Psoas muscle (tissue), 8 donors: Measurements from ENCODE around the gene SLC3A2. TPM values are rescaled to one million over a fixed set of nuclear protein-coding genes. Genes with fewer than 3 reads are reported as not detected.
A peak's percentile ranks its signal among the peaks of the same experiment; 100 is the strongest.

Experiments used
- ATAC-seq, 4 donors: fragments of 200-7000 bp; cut with Tn5 transposase; one replicate each; pipeline ENCODE4 v1.9.1; 2020; ENCODE audit warnings: moderate library complexity in 3 of 4, mild to moderate bottlenecking in 2 of 4
- DNase-seq, 2 donors: peaks; one replicate each; pipeline ENCODE4 v3.0.0-alpha.2; 2020
- H3K27ac ChIP-seq: fragments of 200-600 bp; one replicate; pipeline ENCODE4 v1.8.0; 2022
- H3K27me3 ChIP-seq, 3 donors: fragments of 200-600 bp in 1 of 3; one replicate each; pipeline versions ENCODE4 v1.6.1 to v1.8.0; 2013 to 2022; ENCODE audit warnings: low read length in 2 of 3, mild to moderate bottlenecking in 2 of 3, moderate library complexity in 1 of 3; ENCODE audit not compliant: insufficient read depth in 3 of 3
- H3K36me3 ChIP-seq, 2 donors: fragments of 200-600 bp in 1 of 2; one replicate each; pipeline versions ENCODE4 v1.6.1 to v1.8.0; 2013 to 2022; ENCODE audit warnings: low read depth in 1 of 2, mild to moderate bottlenecking in 1 of 2, moderate library complexity in 1 of 2; ENCODE audit not compliant: insufficient read depth in 1 of 2
- H3K4me1 ChIP-seq: fragments of 200-600 bp; one replicate; pipeline ENCODE4 v1.8.0; 2022
- H3K4me3 ChIP-seq: fragments of 200-600 bp; one replicate; pipeline ENCODE4 v1.8.0; 2022; ENCODE audit warnings: mild to moderate bottlenecking
- H3K9me3 ChIP-seq: fragments of 200-600 bp; one replicate; pipeline ENCODE4 v1.8.0; 2022
- CTCF ChIP-seq: fragments of 200-600 bp; IDR thresholded peaks from one replicate; pipeline ENCODE4 v1.8.0; 2022; ENCODE audit warnings: antibody characterized with exemption
- WGBS, 3 donors: extraction: QIAGEN DNeasy Blood & Tissue Kit; methylation state at CpG; one replicate each; pipeline versions ENCODE4 v1.1.6 to v1.1.7; 2013; 5-methylcytosine and 5-hydroxymethylcytosine counted together
- intact Hi-C, 2 donors: fragments of 100-400 bp; cut with DNase I; formaldehyde crosslinking; loops; one replicate each; pipeline versions ENCODE4 v1.11.0 to v1.14.2; 2022
- polyA plus RNA-seq, 3 donors: library from polyadenylated mRNA; stranded (reverse); fragments of 200-250 nt; gene quantifications; one replicate each; pipeline ENCODE4 v1.2.3, GENCODE V29; 2013
- total RNA-seq, 4 donors: library from RNA; stranded (reverse); fragmentation: NEBNext Ultra II Directional in 2 of 4; extraction: Animal tissue kit (Norgen Biotek cat#: 25700) in 2 of 4; gene quantifications; one replicate each; pipeline versions ENCODE4 v1.2.1 to v1.2.4, GENCODE V29; 2021 to 2023
- donor health status: healthy with polysubstance abuse.
- donor health status: DM: no; HTN: no; CAD: no; lungs with moderate emphysema.
- donor health status: Bipolar disorder and iron deficiency.
- donor health status: healthy.
- donor health status: DM: yes; HTN: yes; CAD: no.
- donor health status: DM: no; HTN: no; CAD: no.
- donor health status: DM: no; HTN: no; CAD: no.
- donor health status: DM: yes; HTN: yes; CAD: no.

Gene SLC3A2
- total and polyA plus RNA-seq, 7 donors = 62.6 to 374 (median 163) TPM

DNA sequence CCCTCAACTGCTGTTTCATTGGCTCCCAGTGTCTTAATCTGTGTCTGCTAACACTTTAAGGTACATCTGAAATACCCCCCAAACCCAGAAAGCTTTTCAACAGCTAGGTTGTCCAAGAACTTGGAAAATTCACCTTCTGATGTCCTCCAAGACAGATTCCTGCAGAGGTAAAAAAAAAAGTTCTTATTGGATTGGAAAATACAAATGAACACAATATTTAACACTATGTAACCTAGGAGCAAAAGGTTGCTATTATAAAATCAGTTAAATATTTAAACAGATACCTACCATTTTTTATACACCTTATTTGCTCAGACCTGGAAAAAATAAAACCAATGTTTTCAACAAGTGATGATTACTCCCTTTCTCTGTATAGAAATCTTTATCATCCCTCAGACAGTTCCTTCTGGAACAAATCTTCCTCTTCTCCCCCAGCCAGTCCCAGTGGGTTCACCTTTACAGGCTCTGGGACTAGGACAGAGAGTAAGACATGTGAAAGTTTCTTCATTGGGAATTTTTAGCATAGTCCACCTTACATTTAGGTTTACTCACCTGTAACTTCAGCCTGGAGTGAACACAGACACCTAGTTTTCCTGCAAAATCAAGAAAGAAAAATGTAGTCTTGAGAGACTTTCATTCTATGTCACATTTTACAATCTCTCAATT, 28.0 kb upstream of the SLC3A2 start:
- peaks cover 14 to 43% of the 10 kb centered on the region in 2 donors for H3K36me3 ChIP-seq
- no peaks in the 10 kb centered on the region for H3K9me3 ChIP-seq
- no peaks in the 10 kb centered on the region for H3K27me3 ChIP-seq
- no peak for TF ChIP-seq CTCF
- ATAC-seq = no peak
- peak overlapping the region; percentile 91 for H3K4me3 ChIP-seq
- intact Hi-C loops = loop anchor here in 1 of 2 donors (10.0 kb wide), 1 partner anchor 278 kb away; the partner anchor contains the start of gene EEF1G
- H3K4me1 ChIP-seq = peaks cover 23% of the 10 kb centered on the region
- no peak overlapping the region for H3K27ac ChIP-seq
- no peak for DNase-seq

DNA sequence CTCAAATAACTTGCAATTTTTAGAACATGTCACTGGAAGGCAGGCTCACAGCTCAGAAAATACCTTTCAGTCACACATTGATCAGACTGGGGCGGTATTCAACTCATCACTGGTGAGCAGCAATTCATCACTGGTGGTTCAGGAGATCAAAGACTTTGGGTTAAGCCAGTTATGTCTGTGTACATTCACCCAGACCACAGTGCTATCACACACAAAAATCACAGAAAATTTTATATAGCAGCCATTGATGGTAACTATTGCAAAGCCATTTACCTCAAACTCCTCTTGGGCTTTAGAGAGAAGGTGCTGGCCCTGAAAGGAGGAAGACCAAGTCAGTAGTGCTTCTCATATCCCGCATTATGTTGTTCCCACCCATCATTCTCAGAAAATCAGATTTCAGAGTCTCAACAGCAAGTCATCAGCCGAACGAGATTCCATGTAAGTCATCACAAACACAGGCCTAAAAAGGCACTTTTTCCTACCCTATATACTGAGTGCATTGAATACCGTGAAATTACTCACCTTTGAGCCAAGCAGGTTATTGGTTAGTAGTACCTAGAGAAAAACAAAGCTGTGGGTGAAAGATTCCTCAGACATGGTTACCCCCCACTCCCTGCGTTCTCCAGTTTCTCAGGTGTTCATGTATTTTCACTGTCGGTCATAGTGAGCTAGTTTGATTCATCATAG, 27.3 kb upstream of the SLC3A2 start:
- H3K36me3 ChIP-seq = peaks cover 14 to 43% of the 10 kb centered on the region in 2 donors
- H3K9me3 ChIP-seq = no peaks in the 10 kb centered on the region
- DNase-seq (no peak), ATAC-seq (no peak)
- H3K4me1 ChIP-seq = peaks cover 23% of the 10 kb centered on the region
- intact Hi-C loops = loop anchor here in 1 of 2 donors (10.0 kb wide), 1 partner anchor 279 kb away; the partner anchor contains the start of gene EEF1G
- H3K27me3 ChIP-seq = no peaks in the 10 kb centered on the region
- no peak overlapping the region for H3K27ac ChIP-seq
- H3K4me3 ChIP-seq = peak overlapping the region; percentile 91
- WGBS, 3 donors = 64 to 70% (median 67%) methylated on average over 7 of the region's 7 CpGs
- TF ChIP-seq CTCF = no peak

DNA sequence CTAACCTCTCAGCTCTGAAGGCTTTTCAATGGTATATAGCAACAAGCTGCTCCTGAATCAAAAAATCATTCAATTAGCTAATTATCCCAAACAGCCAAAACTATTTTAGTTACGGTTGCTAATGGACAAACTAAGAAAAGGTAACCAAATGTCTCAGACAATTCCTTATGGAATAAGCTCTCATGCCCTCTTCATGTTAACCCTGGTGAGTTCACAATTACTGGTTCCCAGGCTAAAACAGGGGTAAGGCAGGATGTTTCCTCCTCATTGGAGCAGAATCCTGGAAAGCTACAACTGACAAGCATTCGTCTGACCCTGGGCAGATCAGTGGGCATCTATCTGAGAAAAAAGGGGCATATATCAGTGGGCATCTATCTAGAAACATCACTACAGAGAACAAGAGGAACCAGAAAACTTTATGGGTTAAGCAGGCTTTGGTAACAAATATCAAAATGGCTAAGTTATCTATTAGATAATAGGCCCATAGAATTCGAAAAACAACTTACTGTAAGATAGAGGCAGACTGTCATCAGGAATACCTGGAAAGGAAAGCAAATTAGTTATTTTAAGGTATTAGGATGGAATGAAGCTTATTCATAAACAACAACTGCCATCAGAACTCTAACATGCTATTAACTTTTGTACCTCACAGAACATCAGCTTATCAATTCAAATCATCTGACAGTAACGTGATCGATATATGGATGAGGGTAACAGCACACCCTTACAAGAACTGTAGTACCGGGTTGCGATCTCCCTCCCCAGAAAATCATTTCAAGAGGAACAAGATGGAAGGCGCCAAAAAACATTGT, 26.5 kb upstream of the SLC3A2 start:
- H3K4me3 ChIP-seq = peak overlapping the region; percentile 91
- peaks cover 14 to 43% of the 10 kb centered on the region in 2 donors for H3K36me3 ChIP-seq
- H3K9me3 ChIP-seq = no peaks in the 10 kb centered on the region
- 16% methylated on average over 8 of the region's 8 CpGs for WGBS, 3 donors
- no peak for TF ChIP-seq CTCF
- ATAC-seq (no peak), DNase-seq (no peak)
- peaks cover 23% of the 10 kb centered on the region for H3K4me1 ChIP-seq
- intact Hi-C loops = loop anchor here in 1 of 2 donors (10.0 kb wide), 1 partner anchor 279 kb away; the partner anchor contains the start of gene EEF1G
- no peaks in the 10 kb centered on the region for H3K27me3 ChIP-seq
- H3K27ac ChIP-seq = peak overlapping the region; percentile 89

- Histone ChIP-seq H3K4me1 (peaks cover 23% of the 10 kb centered on the region), H3K36me3 (peaks cover 14 to 43% of the 10 kb centered on the region in 2 donors), H3K4me3 (peak overlapping the region; percentile 91), H3K27ac (peak overlapping the region; percentile 89), H3K27me3 (no peaks in the 10 kb centered on the region), H3K9me3 (no peaks in the 10 kb centered on the region)
- no peak for TF ChIP-seq CTCF
- ATAC-seq (peak in 3 of 4 donors; percentile 0 to 45 (median 33)), DNase-seq (no peak)
- 3 to 4% (median 3%) methylated on average over 15 of the region's 15 CpGs for WGBS, 3 donors
- intact Hi-C loops = loop anchor here in 1 of 2 donors (10.0 kb wide), 1 partner anchor 280 kb away; the partner anchor contains the start of gene EEF1G
These were observed 25.7 kb upstream of the SLC3A2 start for GRCh38 chr11:62854825-62855570.
